ENCODE data around the gene NEK11.
A peak's percentile ranks its signal among the peaks of the same experiment; 100 is the strongest.

The NEK11 gene

DNA sequence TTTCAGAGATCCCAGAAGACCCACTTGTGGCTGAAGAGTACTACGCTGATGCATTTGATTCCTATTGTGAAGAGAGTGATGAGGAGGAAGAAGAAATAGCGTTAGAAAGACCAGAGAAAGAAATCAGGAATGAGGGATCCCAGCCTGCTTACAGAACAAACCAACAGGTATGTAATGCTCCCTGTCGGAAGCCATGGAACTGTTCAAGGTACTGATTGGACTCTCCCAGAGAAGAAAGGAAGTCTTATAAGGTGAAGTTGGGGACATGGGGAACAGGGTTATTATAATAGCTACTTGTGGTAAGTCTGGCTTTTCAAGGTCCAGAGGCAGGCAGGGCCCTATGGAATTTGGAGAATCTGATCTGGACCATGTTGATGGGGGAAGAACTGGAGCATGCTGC is 201.8 kb downstream of the NEK11 start:
- DNase-seq (ENCODE audit: low read depth) = no peak
- Histone ChIP-seq H3K9me3 (ENCODE audit: control insufficient read depth, low read length) (no peaks in the 10 kb centered on the region), H3K4me1 (ENCODE audit: control insufficient read depth, insufficient read depth, low read length) (peaks cover 34% of the 10 kb centered on the region), H3K9ac (ENCODE audit: low read length) (no peak overlapping the region), H3K27me3 (replicated peaks; ENCODE audit: control insufficient read depth, insufficient read depth, low read length) (no peaks in the 10 kb centered on the region), H3K4me3 (ENCODE audit: low read length) (no peak overlapping the region), H3K36me3 (ENCODE audit: control insufficient read depth, insufficient read depth, low read length, severe bottlenecking) (no peaks in the 10 kb centered on the region)

DNA sequence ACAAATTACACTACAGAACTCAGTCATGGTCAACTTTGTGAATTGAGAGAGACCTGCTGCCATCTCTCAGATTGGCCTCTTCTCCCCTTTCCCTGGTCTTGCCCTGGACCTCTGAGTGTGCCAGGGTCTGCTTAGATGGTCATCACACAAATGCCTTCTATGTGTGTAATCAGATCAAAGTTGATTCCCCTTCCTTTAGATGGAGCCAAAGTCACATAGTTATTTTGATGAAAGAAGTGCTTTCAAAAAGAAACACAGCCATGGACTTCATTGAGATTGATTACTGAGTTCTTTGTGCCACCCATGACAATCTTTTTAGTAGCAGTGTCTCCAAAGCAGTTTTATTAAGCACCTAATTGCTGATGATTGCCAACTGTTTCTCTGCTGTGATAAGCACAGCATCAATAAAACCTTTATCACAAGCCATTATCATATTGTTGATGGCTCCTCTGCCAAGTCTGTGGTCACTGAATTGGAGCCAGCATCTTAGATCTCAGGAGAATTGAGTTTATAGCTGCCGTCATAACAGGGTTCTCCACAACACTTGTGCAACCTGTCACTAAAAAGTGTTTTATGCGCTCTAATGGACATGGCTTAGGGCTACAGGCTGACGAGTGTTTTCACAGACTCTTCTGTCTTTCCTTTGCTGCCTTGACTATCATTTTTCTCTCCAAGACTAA is 205.2 kb downstream of the NEK11 start:
- H3K4me1 ChIP-seq (ENCODE audit: control insufficient read depth, insufficient read depth, low read length) = peaks cover 34% of the 10 kb centered on the region
- peak; percentile 19 for DNase-seq (ENCODE audit: low read depth)

GRCh38 chr3:131232711-131233267 is 206.1 kb downstream of the NEK11 start:
- no peaks in the 10 kb centered on the region for H3K27me3 ChIP-seq (replicated peaks; ENCODE audit: control insufficient read depth, insufficient read depth, low read length)
- no peak overlapping the region for H3K9ac ChIP-seq (ENCODE audit: low read length)
- H3K36me3 ChIP-seq (ENCODE audit: control insufficient read depth, insufficient read depth, low read length, severe bottlenecking) = no peaks in the 10 kb centered on the region
- DNase-seq (ENCODE audit: low read depth) = no peak
- peaks cover 28% of the 10 kb centered on the region for H3K4me1 ChIP-seq (ENCODE audit: control insufficient read depth, insufficient read depth, low read length)
- H3K4me3 ChIP-seq (ENCODE audit: low read length) = no peak overlapping the region
- H3K9me3 ChIP-seq (ENCODE audit: control insufficient read depth, low read length) = no peaks in the 10 kb centered on the region

More for the DNA sequence above, 205.2 kb downstream of the NEK11 start:
- Histone ChIP-seq H3K9ac (ENCODE audit: low read length) (no peak overlapping the region), H3K36me3 (ENCODE audit: control insufficient read depth, insufficient read depth, low read length, severe bottlenecking) (no peaks in the 10 kb centered on the region), H3K9me3 (ENCODE audit: control insufficient read depth, low read length) (no peaks in the 10 kb centered on the region), H3K4me3 (ENCODE audit: low read length) (no peak overlapping the region), H3K27me3 (replicated peaks; ENCODE audit: control insufficient read depth, insufficient read depth, low read length) (no peaks in the 10 kb centered on the region)

- H3K36me3 ChIP-seq (ENCODE audit: control insufficient read depth, insufficient read depth, low read length, severe bottlenecking) = no peaks in the 10 kb centered on the region
- H3K4me3 ChIP-seq (ENCODE audit: low read length) = no peak overlapping the region
- H3K9me3 ChIP-seq (ENCODE audit: control insufficient read depth, low read length) = no peaks in the 10 kb centered on the region
- DNase-seq (ENCODE audit: low read depth) = no peak
- no peaks in the 10 kb centered on the region for H3K27me3 ChIP-seq (replicated peaks; ENCODE audit: control insufficient read depth, insufficient read depth, low read length)
- H3K4me1 ChIP-seq (ENCODE audit: control insufficient read depth, insufficient read depth, low read length) = peaks cover 15% of the 10 kb centered on the region
- H3K9ac ChIP-seq (ENCODE audit: low read length) = no peak overlapping the region
Measured at GRCh38 chr3:131233900-131234668, 207.4 kb downstream of the NEK11 start.

DNA sequence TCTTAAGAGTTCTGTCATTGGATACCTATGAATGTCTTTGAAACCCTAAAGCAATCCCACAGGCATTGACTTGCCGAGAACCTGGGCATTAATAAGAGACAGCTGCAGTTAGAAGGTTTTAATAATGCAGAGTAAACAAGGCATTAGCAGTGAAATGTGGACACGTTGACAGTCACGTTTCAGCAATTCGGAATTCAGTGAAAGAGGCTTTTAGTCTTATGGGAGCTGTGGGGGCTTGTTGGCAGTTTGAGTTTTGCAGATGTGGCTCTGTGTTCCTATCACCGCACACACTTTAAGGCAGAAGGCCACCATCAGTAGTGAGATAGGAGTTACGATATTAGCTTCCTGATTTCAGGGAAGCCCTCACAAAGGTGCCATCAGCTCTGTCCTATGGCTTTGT is 209.7 kb downstream of the NEK11 start:
- DNase-seq (ENCODE audit: low read depth) = no peak
- Histone ChIP-seq H3K27me3 (replicated peaks; ENCODE audit: control insufficient read depth, insufficient read depth, low read length) (no peaks in the 10 kb centered on the region), H3K36me3 (ENCODE audit: control insufficient read depth, insufficient read depth, low read length, severe bottlenecking) (no peaks in the 10 kb centered on the region), H3K9ac (ENCODE audit: low read length) (no peak overlapping the region), H3K9me3 (ENCODE audit: control insufficient read depth, low read length) (no peaks in the 10 kb centered on the region), H3K4me1 (ENCODE audit: control insufficient read depth, insufficient read depth, low read length) (peaks cover 11% of the 10 kb centered on the region), H3K4me3 (ENCODE audit: low read length) (no peak overlapping the region)

- Histone ChIP-seq H3K36me3 (ENCODE audit: control insufficient read depth, insufficient read depth, low read length, severe bottlenecking) (no peaks in the 10 kb centered on the region), H3K9ac (ENCODE audit: low read length) (no peak overlapping the region), H3K27me3 (replicated peaks; ENCODE audit: control insufficient read depth, insufficient read depth, low read length) (no peaks in the 10 kb centered on the region), H3K4me3 (ENCODE audit: low read length) (no peak overlapping the region), H3K9me3 (ENCODE audit: control insufficient read depth, low read length) (no peaks in the 10 kb centered on the region), H3K4me1 (ENCODE audit: control insufficient read depth, insufficient read depth, low read length) (no peaks in the 10 kb centered on the region)
- no peak for DNase-seq (ENCODE audit: low read depth)
Measured at GRCh38 chr3:131238496-131238895, 211.8 kb downstream of the NEK11 start.

- DNase-seq (ENCODE audit: low read depth) = no peak
- no peaks in the 10 kb centered on the region for H3K9me3 ChIP-seq (ENCODE audit: control insufficient read depth, low read length)
Measured at GRCh38 chr3:131239267-131239666, 212.6 kb downstream of the NEK11 start.

GRCh38 chr3:131242201-131242600 is 215.5 kb downstream of the NEK11 start:
- no peaks in the 10 kb centered on the region for H3K27me3 ChIP-seq (replicated peaks; ENCODE audit: control insufficient read depth, insufficient read depth, low read length)
- no peaks in the 10 kb centered on the region for H3K4me1 ChIP-seq (ENCODE audit: control insufficient read depth, insufficient read depth, low read length)
- H3K9ac ChIP-seq (ENCODE audit: low read length) = no peak overlapping the region
- no peak overlapping the region for H3K4me3 ChIP-seq (ENCODE audit: low read length)
- no peaks in the 10 kb centered on the region for H3K9me3 ChIP-seq (ENCODE audit: control insufficient read depth, low read length)
- DNase-seq (ENCODE audit: low read depth) = peak; percentile 3
- H3K36me3 ChIP-seq (ENCODE audit: control insufficient read depth, insufficient read depth, low read length, severe bottlenecking) = no peaks in the 10 kb centered on the region

More at GRCh38 chr3:131239267-131239666, 212.6 kb downstream of the NEK11 start:
- Histone ChIP-seq H3K4me1 (ENCODE audit: control insufficient read depth, insufficient read depth, low read length) (no peaks in the 10 kb centered on the region), H3K27me3 (replicated peaks; ENCODE audit: control insufficient read depth, insufficient read depth, low read length) (no peaks in the 10 kb centered on the region), H3K4me3 (ENCODE audit: low read length) (no peak overlapping the region), H3K9ac (ENCODE audit: low read length) (no peak overlapping the region), H3K36me3 (ENCODE audit: control insufficient read depth, insufficient read depth, low read length, severe bottlenecking) (no peaks in the 10 kb centered on the region)

- Histone ChIP-seq H3K4me1 (ENCODE audit: control insufficient read depth, insufficient read depth, low read length) (no peaks in the 10 kb centered on the region), H3K36me3 (ENCODE audit: control insufficient read depth, insufficient read depth, low read length, severe bottlenecking) (no peaks in the 10 kb centered on the region), H3K4me3 (ENCODE audit: low read length) (no peak overlapping the region), H3K9me3 (ENCODE audit: control insufficient read depth, low read length) (peaks cover 8% of the 10 kb centered on the region), H3K9ac (ENCODE audit: low read length) (no peak overlapping the region), H3K27me3 (replicated peaks; ENCODE audit: control insufficient read depth, insufficient read depth, low read length) (no peaks in the 10 kb centered on the region)
- no peak for DNase-seq (ENCODE audit: low read depth)
Measured at GRCh38 chr3:131250466-131250865, 223.8 kb downstream of the NEK11 start.

DNA sequence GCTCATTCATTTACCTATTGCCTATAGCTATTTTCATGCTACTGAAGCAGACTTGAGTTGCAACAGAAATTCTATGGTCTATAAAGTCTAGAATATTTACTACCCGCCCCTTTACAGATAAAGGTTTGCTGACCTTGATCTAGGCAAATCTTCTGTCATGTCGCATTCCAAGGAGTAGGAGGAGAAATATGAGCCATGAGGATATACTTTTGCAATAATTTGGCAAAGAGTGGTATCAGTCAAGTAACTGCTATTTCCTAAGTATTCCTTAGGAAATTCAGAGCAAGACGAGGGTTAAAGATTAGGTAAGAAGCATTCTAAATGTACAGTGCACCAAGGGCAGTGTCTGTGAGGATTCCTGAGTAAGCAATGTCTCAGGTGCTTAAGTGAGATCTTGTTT is 233.8 kb downstream of the NEK11 start:
- peak; percentile 10 for DNase-seq (ENCODE audit: low read depth)
- Histone ChIP-seq H3K27me3 (replicated peaks; ENCODE audit: control insufficient read depth, insufficient read depth, low read length) (no peaks in the 10 kb centered on the region), H3K36me3 (ENCODE audit: control insufficient read depth, insufficient read depth, low read length, severe bottlenecking) (no peaks in the 10 kb centered on the region), H3K4me1 (ENCODE audit: control insufficient read depth, insufficient read depth, low read length) (peaks cover 21% of the 10 kb centered on the region), H3K9me3 (ENCODE audit: control insufficient read depth, low read length) (no peaks in the 10 kb centered on the region), H3K4me3 (ENCODE audit: low read length) (peak overlapping the region; percentile 21), H3K9ac (ENCODE audit: low read length) (no peak overlapping the region)

DNA sequence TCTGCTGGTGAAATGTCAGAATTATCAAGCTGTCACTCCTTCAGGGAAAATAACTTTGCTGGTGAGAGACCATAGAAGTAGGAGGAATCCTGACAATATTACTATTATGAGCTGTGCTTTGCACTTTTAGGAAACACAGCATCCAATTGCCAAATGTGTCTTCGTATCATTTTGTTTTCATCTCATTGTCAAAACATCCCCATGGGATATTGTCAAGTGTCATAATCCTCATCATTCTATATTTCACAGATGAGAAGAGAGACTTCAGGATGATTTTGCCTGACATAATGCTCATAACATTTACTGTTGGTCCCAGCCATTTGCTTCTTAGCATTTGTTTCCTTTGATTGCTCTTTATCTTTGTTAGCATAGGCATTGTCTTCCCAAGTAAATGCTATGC is 234.4 kb downstream of the NEK11 start:
- H3K4me3 ChIP-seq (ENCODE audit: low read length) = no peak overlapping the region
- DNase-seq (ENCODE audit: low read depth) = no peak
- H3K27me3 ChIP-seq (replicated peaks; ENCODE audit: control insufficient read depth, insufficient read depth, low read length) = no peaks in the 10 kb centered on the region
- H3K9me3 ChIP-seq (ENCODE audit: control insufficient read depth, low read length) = no peaks in the 10 kb centered on the region
- peaks cover 21% of the 10 kb centered on the region for H3K4me1 ChIP-seq (ENCODE audit: control insufficient read depth, insufficient read depth, low read length)
- H3K9ac ChIP-seq (ENCODE audit: low read length) = no peak overlapping the region
- no peaks in the 10 kb centered on the region for H3K36me3 ChIP-seq (ENCODE audit: control insufficient read depth, insufficient read depth, low read length, severe bottlenecking)
